ENCODE data around the gene DPF3.

DNA sequence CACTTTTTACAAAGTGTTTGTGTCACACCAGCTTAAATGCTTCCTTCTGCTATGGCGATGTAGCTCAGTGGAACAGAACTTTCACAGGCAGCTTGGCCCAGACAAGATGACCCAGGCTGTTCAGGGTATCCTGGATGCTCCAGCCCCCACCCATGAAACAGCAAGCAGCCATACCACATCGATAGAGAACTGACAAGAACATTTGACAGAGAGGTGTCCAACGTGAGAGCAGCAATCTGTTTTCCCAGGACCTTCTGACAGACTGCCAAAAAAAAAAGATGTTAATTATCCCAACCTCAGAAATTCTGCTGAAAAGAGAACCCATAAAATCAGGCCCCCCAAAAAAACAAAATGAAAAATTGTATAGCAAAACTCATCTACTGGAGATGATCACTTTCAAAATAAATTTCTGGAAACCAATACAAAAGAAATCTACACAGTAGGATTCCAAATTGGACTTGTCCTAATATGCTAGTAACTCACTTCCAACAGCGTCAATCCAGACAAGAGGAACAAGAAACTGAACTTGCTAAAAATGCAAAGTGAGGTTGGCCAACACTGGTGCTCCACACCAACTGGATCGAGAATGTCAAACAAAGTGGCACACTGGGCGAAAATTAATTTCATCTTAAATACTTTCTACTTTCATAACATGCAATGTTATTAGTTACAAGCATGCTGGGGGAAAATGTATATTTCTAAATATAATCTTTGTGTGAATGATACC, 118.8 kb downstream of the DPF3 start:
- TF ChIP-seq CBX2 (IDR thresholded peaks at IDR 0.05; ENCODE audit: insufficient read depth, low read length, poor library complexity, severe bottlenecking) (no peak), FOXJ3 (CRISPR knock-in tag; IDR thresholded peaks at IDR 0.05) (no peak), EZH2 (IDR thresholded peaks at IDR 0.05; ENCODE audit: borderline replicate concordance, low read depth, low read length) (no peak), OTX1 (CRISPR knock-in tag; IDR thresholded peaks at IDR 0.05) (no peak), YY1 (IDR thresholded peaks at IDR 0.05; ENCODE audit: borderline replicate concordance in 1 of 3, control insufficient read depth in 1 of 3, extremely low read depth in 1 of 3, insufficient read depth in 3 of 3, insufficient read length in 1 of 3, insufficient replicate concordance in 2 of 3, low read depth in 1 of 3, low read length in 2 of 3) (no peak), JUND (IDR thresholded peaks at IDR 0.05; ENCODE audit: borderline replicate concordance, low read depth, low read length) (no peak), JUND (tag; IDR thresholded peaks at IDR 0.05; ENCODE audit: borderline replicate concordance, low read depth, low read length) (no peak)
- TF ChIP-seq, protein P1, sequence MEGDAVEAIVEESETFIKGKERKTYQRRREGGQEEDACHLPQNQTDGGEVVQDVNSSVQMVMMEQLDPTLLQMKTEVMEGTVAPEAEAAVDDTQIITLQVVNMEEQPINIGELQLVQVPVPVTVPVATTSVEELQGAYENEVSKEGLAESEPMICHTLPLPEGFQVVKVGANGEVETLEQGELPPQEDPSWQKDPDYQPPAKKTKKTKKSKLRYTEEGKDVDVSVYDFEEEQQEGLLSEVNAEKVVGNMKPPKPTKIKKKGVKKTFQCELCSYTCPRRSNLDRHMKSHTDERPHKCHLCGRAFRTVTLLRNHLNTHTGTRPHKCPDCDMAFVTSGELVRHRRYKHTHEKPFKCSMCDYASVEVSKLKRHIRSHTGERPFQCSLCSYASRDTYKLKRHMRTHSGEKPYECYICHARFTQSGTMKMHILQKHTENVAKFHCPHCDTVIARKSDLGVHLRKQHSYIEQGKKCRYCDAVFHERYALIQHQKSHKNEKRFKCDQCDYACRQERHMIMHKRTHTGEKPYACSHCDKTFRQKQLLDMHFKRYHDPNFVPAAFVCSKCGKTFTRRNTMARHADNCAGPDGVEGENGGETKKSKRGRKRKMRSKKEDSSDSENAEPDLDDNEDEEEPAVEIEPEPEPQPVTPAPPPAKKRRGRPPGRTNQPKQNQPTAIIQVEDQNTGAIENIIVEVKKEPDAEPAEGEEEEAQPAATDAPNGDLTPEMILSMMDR (IDR thresholded peaks at IDR 0.05 in 2 of 3, conservative IDR thresholded peaks at IDR 0.05 in 1 of 3; ENCODE audit: insufficient read depth in 2 of 3, low read depth in 1 of 3, low read length in 3 of 3), result no peak
- TF ChIP-seq, protein P2, sequence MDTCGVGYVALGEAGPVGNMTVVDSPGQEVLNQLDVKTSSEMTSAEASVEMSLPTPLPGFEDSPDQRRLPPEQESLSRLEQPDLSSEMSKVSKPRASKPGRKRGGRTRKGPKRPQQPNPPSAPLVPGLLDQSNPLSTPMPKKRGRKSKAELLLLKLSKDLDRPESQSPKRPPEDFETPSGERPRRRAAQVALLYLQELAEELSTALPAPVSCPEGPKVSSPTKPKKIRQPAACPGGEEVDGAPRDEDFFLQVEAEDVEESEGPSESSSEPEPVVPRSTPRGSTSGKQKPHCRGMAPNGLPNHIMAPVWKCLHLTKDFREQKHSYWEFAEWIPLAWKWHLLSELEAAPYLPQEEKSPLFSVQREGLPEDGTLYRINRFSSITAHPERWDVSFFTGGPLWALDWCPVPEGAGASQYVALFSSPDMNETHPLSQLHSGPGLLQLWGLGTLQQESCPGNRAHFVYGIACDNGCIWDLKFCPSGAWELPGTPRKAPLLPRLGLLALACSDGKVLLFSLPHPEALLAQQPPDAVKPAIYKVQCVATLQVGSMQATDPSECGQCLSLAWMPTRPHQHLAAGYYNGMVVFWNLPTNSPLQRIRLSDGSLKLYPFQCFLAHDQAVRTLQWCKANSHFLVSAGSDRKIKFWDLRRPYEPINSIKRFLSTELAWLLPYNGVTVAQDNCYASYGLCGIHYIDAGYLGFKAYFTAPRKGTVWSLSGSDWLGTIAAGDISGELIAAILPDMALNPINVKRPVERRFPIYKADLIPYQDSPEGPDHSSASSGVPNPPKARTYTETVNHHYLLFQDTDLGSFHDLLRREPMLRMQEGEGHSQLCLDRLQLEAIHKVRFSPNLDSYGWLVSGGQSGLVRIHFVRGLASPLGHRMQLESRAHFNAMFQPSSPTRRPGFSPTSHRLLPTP (IDR thresholded peaks at IDR 0.05; ENCODE audit: borderline replicate concordance, extremely low read depth, insufficient read length), result no peak
- TF ChIP-seq, protein P3, sequence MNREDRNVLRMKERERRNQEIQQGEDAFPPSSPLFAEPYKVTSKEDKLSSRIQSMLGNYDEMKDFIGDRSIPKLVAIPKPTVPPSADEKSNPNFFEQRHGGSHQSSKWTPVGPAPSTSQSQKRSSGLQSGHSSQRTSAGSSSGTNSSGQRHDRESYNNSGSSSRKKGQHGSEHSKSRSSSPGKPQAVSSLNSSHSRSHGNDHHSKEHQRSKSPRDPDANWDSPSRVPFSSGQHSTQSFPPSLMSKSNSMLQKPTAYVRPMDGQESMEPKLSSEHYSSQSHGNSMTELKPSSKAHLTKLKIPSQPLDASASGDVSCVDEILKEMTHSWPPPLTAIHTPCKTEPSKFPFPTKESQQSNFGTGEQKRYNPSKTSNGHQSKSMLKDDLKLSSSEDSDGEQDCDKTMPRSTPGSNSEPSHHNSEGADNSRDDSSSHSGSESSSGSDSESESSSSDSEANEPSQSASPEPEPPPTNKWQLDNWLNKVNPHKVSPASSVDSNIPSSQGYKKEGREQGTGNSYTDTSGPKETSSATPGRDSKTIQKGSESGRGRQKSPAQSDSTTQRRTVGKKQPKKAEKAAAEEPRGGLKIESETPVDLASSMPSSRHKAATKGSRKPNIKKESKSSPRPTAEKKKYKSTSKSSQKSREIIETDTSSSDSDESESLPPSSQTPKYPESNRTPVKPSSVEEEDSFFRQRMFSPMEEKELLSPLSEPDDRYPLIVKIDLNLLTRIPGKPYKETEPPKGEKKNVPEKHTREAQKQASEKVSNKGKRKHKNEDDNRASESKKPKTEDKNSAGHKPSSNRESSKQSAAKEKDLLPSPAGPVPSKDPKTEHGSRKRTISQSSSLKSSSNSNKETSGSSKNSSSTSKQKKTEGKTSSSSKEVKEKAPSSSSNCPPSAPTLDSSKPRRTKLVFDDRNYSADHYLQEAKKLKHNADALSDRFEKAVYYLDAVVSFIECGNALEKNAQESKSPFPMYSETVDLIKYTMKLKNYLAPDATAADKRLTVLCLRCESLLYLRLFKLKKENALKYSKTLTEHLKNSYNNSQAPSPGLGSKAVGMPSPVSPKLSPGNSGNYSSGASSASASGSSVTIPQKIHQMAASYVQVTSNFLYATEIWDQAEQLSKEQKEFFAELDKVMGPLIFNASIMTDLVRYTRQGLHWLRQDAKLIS (CRISPR knock-in tag; IDR thresholded peaks at IDR 0.05), result no peak

All from K562 (cell line).